ENCODE data around the gene LYAR. TPM values are rescaled to one million over a fixed set of nuclear protein-coding genes. Genes with fewer than 3 reads are reported as not detected.

Gene LYAR
- total and polyA plus RNA-seq, 10 of the 15 experiments (the other 5 are each of a cell fraction or from before 2014, with no cell fraction given): 18.3 to 85.4 (median 40.1) TPM

DNA sequence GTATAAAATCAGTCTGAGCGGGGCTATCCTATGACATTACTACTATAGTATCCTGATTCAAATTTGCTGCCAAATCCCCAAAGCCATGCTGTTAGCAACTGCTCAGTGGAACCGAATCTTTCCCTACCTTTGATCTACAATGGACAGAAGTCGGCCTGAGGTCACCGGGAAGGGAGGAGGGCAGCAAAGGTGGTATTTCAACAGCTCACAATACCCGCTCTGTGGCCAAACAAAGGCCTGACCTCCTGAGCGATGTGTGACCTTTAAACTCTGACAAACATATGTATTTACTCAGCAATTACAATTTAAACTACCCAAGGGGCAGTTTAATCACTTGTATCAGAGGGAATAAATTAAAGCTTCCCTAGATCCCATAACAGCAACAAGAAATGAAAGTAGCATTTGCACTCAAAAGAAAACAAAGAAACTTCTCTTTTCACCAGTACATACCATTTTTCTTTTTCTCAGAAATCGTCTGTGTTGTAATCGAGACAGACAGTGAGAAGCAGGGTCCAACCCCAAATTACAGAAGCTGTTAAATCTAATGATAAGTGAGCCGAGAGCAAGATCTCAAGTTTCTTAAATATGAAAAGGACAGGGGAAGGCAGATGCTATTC, 30.4 kb downstream of the LYAR start:
- Histone ChIP-seq H3K27me3 (replicated peaks in 1 of 2; ENCODE audit: control insufficient read depth in 2 of 2, insufficient read depth in 2 of 2, low read length in 1 of 2) (no peaks in the 10 kb centered on the region), H3K9ac (ENCODE audit: control insufficient read depth, insufficient read depth, low read length) (no peak overlapping the region), H3K4me2 (ENCODE audit: control insufficient read depth, insufficient read depth) (no peak overlapping the region), H3K27ac (ENCODE audit: control insufficient read depth, insufficient read depth) (no peak overlapping the region), H3K4me1 (ENCODE audit: control insufficient read depth, insufficient read depth, low read length) (no peaks in the 10 kb centered on the region), H3K36me3 (ENCODE audit: control insufficient read depth in 2 of 2, insufficient read depth in 2 of 2, low read length in 1 of 2) (no peaks in the 10 kb centered on the region), H2AFZ (ENCODE audit: control insufficient read depth, low read depth, low read length) (no peak overlapping the region), H3K4me3 (no peak overlapping the region), H3K9me3 (replicated peaks; ENCODE audit: control insufficient read depth, insufficient read depth, low read length) (no peaks in the 10 kb centered on the region), H3K79me2 (ENCODE audit: control insufficient read depth, insufficient read depth, low read length) (no peaks in the 10 kb centered on the region), H4K20me1 (ENCODE audit: control insufficient read depth, insufficient read depth) (no peaks in the 10 kb centered on the region)
- no peak for ATAC-seq
- no peak for FAIRE-seq
- DNase-seq (ENCODE audit: low read depth, low spot score): no peak
- 35% methylated on average over 9 of the region's 9 CpGs for WGBS (ENCODE audit: insufficient coverage, insufficient replicate concordance, low lambda C conversion rate, missing lambda C conversion rate)
- SMC1A ChIA-PET (ENCODE audit: uncharacterized antibody, unreplicated experiment): interaction anchor here (0.6 to 2.0 kb wide), 5 partner anchors 8 to 213 kb away, joined by 3 to 8 read pairs (median 4); partner anchors contain the start of gene TMEM128
- in situ Hi-C loops (cut with MboI): no loop called here
- POLR2A ChIA-PET: interaction anchor here (0.6 kb wide), 1 partner anchor 79 kb away, joined by 3 read pairs; no protein-coding TSS in a partner anchor
- no TSS peak for BruUV-seq (replicated peaks)
- CTCF ChIA-PET: interaction anchor here (0.6 to 2.5 kb wide), 16 partner anchors 8 to 224 kb away, joined by 3 to 14 read pairs (median 4); no protein-coding TSS in a partner anchor
- RAD21 ChIA-PET (ENCODE audit: unreplicated experiment): interaction anchor here (1.0 to 1.2 kb wide), 3 partner anchors 8 to 76 kb away, joined by 3 to 4 read pairs (median 3); partner anchors contain the start of gene TMEM128
- intact Hi-C loops (cut with micrococcal nuclease; ENCODE audit: unreplicated experiment): loop anchor here (2.0 kb wide), 1 partner anchor 75 kb away; no protein-coding TSS in a partner anchor
- TF ChIP-seq ZZZ3 (IDR thresholded peaks at IDR 0.05; ENCODE audit: control insufficient read depth, insufficient read length, low read depth) (no peak), TCF7 (IDR thresholded peaks at IDR 0.05; ENCODE audit: borderline replicate concordance) (no peak), SP1 (IDR thresholded peaks at IDR 0.05; ENCODE audit: low read depth, low read length) (no peak), SMC3 (IDR thresholded peaks at IDR 0.05; ENCODE audit: borderline replicate concordance, low read length) (no peak), STAT3 (IDR thresholded peaks at IDR 0.05; ENCODE audit: low read depth, low read length) (no peak), NFYA (IDR thresholded peaks at IDR 0.05; ENCODE audit: borderline replicate concordance, low read depth, low read length) (no peak), MTA3 (IDR thresholded peaks at IDR 0.05; ENCODE audit: borderline replicate concordance, low read length) (no peak), ZNF24 (IDR thresholded peaks at IDR 0.05) (no peak), TAF1 (IDR thresholded peaks at IDR 0.05; ENCODE audit: borderline replicate concordance, low read depth, low read length) (no peak), CEBPB (IDR thresholded peaks at IDR 0.05; ENCODE audit: borderline replicate concordance in 1 of 2, low read depth in 2 of 2, low read length in 2 of 2) (no peak), KLF5 (IDR thresholded peaks at IDR 0.05; ENCODE audit: partially characterized antibody) (no peak), YBX1 (IDR thresholded peaks at IDR 0.05) (no peak)
- TF ChIP-seq, protein P1, sequence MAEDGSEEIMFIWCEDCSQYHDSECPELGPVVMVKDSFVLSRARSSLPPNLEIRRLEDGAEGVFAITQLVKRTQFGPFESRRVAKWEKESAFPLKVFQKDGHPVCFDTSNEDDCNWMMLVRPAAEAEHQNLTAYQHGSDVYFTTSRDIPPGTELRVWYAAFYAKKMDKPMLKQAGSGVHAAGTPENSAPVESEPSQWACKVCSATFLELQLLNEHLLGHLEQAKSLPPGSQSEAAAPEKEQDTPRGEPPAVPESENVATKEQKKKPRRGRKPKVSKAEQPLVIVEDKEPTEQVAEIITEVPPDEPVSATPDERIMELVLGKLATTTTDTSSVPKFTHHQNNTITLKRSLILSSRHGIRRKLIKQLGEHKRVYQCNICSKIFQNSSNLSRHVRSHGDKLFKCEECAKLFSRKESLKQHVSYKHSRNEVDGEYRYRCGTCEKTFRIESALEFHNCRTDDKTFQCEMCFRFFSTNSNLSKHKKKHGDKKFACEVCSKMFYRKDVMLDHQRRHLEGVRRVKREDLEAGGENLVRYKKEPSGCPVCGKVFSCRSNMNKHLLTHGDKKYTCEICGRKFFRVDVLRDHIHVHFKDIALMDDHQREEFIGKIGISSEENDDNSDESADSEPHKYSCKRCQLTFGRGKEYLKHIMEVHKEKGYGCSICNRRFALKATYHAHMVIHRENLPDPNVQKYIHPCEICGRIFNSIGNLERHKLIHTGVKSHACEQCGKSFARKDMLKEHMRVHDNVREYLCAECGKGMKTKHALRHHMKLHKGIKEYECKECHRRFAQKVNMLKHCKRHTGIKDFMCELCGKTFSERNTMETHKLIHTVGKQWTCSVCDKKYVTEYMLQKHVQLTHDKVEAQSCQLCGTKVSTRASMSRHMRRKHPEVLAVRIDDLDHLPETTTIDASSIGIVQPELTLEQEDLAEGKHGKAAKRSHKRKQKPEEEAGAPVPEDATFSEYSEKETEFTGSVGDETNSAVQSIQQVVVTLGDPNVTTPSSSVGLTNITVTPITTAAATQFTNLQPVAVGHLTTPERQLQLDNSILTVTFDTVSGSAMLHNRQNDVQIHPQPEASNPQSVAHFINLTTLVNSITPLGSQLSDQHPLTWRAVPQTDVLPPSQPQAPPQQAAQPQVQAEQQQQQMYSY (CRISPR knock-in tag; IDR thresholded peaks at IDR 0.05): no peak
- TF ChIP-seq, protein P2, sequence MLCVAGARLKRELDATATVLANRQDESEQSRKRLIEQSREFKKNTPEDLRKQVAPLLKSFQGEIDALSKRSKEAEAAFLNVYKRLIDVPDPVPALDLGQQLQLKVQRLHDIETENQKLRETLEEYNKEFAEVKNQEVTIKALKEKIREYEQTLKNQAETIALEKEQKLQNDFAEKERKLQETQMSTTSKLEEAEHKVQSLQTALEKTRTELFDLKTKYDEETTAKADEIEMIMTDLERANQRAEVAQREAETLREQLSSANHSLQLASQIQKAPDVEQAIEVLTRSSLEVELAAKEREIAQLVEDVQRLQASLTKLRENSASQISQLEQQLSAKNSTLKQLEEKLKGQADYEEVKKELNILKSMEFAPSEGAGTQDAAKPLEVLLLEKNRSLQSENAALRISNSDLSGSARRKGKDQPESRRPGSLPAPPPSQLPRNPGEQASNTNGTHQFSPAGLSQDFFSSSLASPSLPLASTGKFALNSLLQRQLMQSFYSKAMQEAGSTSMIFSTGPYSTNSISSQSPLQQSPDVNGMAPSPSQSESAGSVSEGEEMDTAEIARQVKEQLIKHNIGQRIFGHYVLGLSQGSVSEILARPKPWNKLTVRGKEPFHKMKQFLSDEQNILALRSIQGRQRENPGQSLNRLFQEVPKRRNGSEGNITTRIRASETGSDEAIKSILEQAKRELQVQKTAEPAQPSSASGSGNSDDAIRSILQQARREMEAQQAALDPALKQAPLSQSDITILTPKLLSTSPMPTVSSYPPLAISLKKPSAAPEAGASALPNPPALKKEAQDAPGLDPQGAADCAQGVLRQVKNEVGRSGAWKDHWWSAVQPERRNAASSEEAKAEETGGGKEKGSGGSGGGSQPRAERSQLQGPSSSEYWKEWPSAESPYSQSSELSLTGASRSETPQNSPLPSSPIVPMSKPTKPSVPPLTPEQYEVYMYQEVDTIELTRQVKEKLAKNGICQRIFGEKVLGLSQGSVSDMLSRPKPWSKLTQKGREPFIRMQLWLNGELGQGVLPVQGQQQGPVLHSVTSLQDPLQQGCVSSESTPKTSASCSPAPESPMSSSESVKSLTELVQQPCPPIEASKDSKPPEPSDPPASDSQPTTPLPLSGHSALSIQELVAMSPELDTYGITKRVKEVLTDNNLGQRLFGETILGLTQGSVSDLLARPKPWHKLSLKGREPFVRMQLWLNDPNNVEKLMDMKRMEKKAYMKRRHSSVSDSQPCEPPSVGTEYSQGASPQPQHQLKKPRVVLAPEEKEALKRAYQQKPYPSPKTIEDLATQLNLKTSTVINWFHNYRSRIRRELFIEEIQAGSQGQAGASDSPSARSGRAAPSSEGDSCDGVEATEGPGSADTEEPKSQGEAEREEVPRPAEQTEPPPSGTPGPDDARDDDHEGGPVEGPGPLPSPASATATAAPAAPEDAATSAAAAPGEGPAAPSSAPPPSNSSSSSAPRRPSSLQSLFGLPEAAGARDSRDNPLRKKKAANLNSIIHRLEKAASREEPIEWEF (IDR thresholded peaks at IDR 0.05; ENCODE audit: insufficient replicate concordance, low read depth, low read length): no peak
